Fibroblast of lung (primary cell): ENCODE measurements around the gene ARHGDIA.

Experiments
- CTCF ChIP-seq, 2 donors: IDR thresholded peaks in 1 of 2; conservative IDR thresholded peaks in 1 of 2; 1 replicate in 1 of 2; 2 replicates in 1 of 2; pipeline ENCODE4 v1.5.1; 2011 to 2012; ENCODE audit warnings: low read length in 2 of 2, control low read depth in 1 of 2, inconsistent platforms in 1 of 2, low read depth in 1 of 2, mild to moderate bottlenecking in 1 of 2
- EZH2 ChIP-seq: IDR thresholded peaks from 2 replicates; pipeline ENCODE4 v1.5.1; 2012; ENCODE audit warnings: low read length, control low read depth, mild to moderate bottlenecking; ENCODE audit errors: missing control alignments

GRCh38 chr17:81839301-81839700, 31.8 kb downstream of the ARHGDIA start:
- TF ChIP-seq EZH2, result no peak
- no peak for TF ChIP-seq CTCF (conservative IDR thresholded peaks at IDR 0.05 in 1 of 2, IDR thresholded peaks at IDR 0.05 in 1 of 2; ENCODE audit: low read depth in 1 of 2, low read length in 2 of 2)
